ENCODE data around the gene PDE1C.

PDE1C gene

GRCh38 chr7:31776616-31777015, 293.6 kb downstream of the PDE1C start:
- no peak for DNase-seq (ENCODE audit: low read depth, low spot score)

- no peak for DNase-seq (ENCODE audit: low read depth, low spot score)
Observed at GRCh38 chr7:31775556-31775955, 294.7 kb downstream of the PDE1C start.

- DNase-seq (ENCODE audit: low read depth, low spot score): no peak
Observed at GRCh38 chr7:31772211-31772610, 298.0 kb downstream of the PDE1C start.

GRCh38 chr7:31767686-31768358, 302.4 kb downstream of the PDE1C start:
- no peak for DNase-seq (ENCODE audit: low read depth, low spot score)

GRCh38 chr7:31764462-31764861, 305.7 kb downstream of the PDE1C start:
- no peak for DNase-seq (ENCODE audit: low read depth, low spot score)

- no peak for DNase-seq (ENCODE audit: low read depth, low spot score)
Observed at GRCh38 chr7:31763548-31763947, 306.7 kb downstream of the PDE1C start.

GRCh38 chr7:31761646-31762045, 308.6 kb downstream of the PDE1C start:
- DNase-seq (ENCODE audit: low read depth, low spot score): no peak

GRCh38 chr7:31758755-31759154, 311.5 kb downstream of the PDE1C start:
- no peak for DNase-seq (ENCODE audit: low read depth, low spot score)

- DNase-seq (ENCODE audit: low read depth, low spot score): no peak
Observed at GRCh38 chr7:31751726-31752125, 318.5 kb downstream of the PDE1C start.

- no peak for DNase-seq (ENCODE audit: low read depth, low spot score)
Observed at GRCh38 chr7:31748084-31748483, 322.1 kb downstream of the PDE1C start.

GRCh38 chr7:31747553-31747952, 322.7 kb downstream of the PDE1C start:
- no peak for DNase-seq (ENCODE audit: low read depth, low spot score)

- peak; percentile 23 for DNase-seq (ENCODE audit: low read depth, low spot score)
Observed at GRCh38 chr7:31744294-31744874, 325.8 kb downstream of the PDE1C start.

GRCh38 chr7:31741852-31742251, 328.4 kb downstream of the PDE1C start:
- no peak for DNase-seq (ENCODE audit: low read depth, low spot score)

- DNase-seq (ENCODE audit: low read depth, low spot score): peak; percentile 13
Observed at GRCh38 chr7:31735991-31736982, 333.9 kb downstream of the PDE1C start.

GRCh38 chr7:31734456-31734855, 335.8 kb downstream of the PDE1C start:
- no peak for DNase-seq (ENCODE audit: low read depth, low spot score)

GRCh38 chr7:31729195-31729804, 340.9 kb downstream of the PDE1C start:
- DNase-seq (ENCODE audit: low read depth, low spot score): no peak

- no peak for DNase-seq (ENCODE audit: low read depth, low spot score)
Observed at GRCh38 chr7:31724696-31725095, 345.5 kb downstream of the PDE1C start.

GRCh38 chr7:31720366-31720765, 349.8 kb downstream of the PDE1C start:
- DNase-seq (ENCODE audit: low read depth, low spot score): no peak

- no peak for DNase-seq (ENCODE audit: low read depth, low spot score)
Observed at GRCh38 chr7:31716355-31716754, 353.9 kb downstream of the PDE1C start.

- no peak for DNase-seq (ENCODE audit: low read depth, low spot score)
Observed at GRCh38 chr7:31710171-31710570, 360.0 kb downstream of the PDE1C start.

GRCh38 chr7:31707089-31707488, 363.1 kb downstream of the PDE1C start:
- DNase-seq (ENCODE audit: low read depth, low spot score): no peak

- no peak for DNase-seq (ENCODE audit: low read depth, low spot score)
Observed at GRCh38 chr7:31705377-31705776, 364.8 kb downstream of the PDE1C start.
